Uterus (tissue), 4 donors: ENCODE data around the gene NPL. TPM values are rescaled to one million over a fixed set of nuclear protein-coding genes. Genes with fewer than 3 reads are reported as not detected.

Experiments
- DNase-seq, 2 donors: peaks; one replicate each; pipeline ENCODE4 v3.0.0-alpha.2; 2019 to 2020
- H3K27ac ChIP-seq, 2 donors: fragments of 200-600 bp; sonication (generic); 1 replicate in 1 of 2; 2 replicates in 1 of 2; pipeline ENCODE4 v1.5.1; 2016 to 2018
- H3K27me3 ChIP-seq, 2 donors: fragments of 200-600 bp; sonication (generic); one replicate each; pipeline ENCODE4 v1.5.1; 2018 to 2019; ENCODE audit warnings: control low read depth in 1 of 2
- H3K36me3 ChIP-seq, 2 donors: fragments of 200-600 bp; sonication (generic); one replicate each; pipeline ENCODE4 v1.5.1; 2019; ENCODE audit warnings: control low read depth in 1 of 2
- H3K4me1 ChIP-seq, 2 donors: fragments of 200-600 bp; sonication (generic); one replicate each; pipeline ENCODE4 v1.5.1; 2018 to 2019; ENCODE audit warnings: control low read depth in 1 of 2
- H3K4me3 ChIP-seq, 2 donors: fragments of 200-600 bp; sonication (generic); 1 replicate in 1 of 2; 2 replicates in 1 of 2; pipeline ENCODE4 v1.5.1; 2018 to 2019; ENCODE audit warnings: mild to moderate bottlenecking in 1 of 2
- H3K9me3 ChIP-seq, 2 donors: fragments of 200-600 bp; sonication (generic); one replicate each; pipeline ENCODE4 v1.5.1; 2019; ENCODE audit warnings: control low read depth in 1 of 2
- POLR2A ChIP-seq, 2 donors: fragments of 450-650 bp; IDR thresholded peaks; one replicate each; pipeline ENCODE4 v1.6.1; 2016; ENCODE audit warnings: antibody characterized with exemption in 2 of 2, mild to moderate bottlenecking in 1 of 2, moderate library complexity in 1 of 2
- intact Hi-C: fragments of 100-400 bp; cut with DNase I; formaldehyde crosslinking; loops from one replicate; pipeline ENCODE4 v1.15.1; 2023; ENCODE audit warnings: low total_unique reads
- total RNA-seq, 4 donors: library from RNA; depleted of rRNA in 3 of 4; stranded (reverse); fragments of >200 nt in 3 of 4; gene quantifications; one replicate each; pipeline versions ENCODE4 v1.1.0 to v1.2.4, GENCODE V29; 2014 to 2023
- TF ChIP-seq, protein P1 (sequence below), 4 experiments: fragments of 200-600 bp in 2 of 4; fragments of 450-650 bp in 2 of 4; sonication (generic) in 2 of 4; IDR thresholded peaks; one replicate each; pipeline ENCODE4 v1.5.1; 2016 to 2019; ENCODE audit warnings: antibody characterized with exemption in 4 of 4, mild to moderate bottlenecking in 2 of 4, moderate library complexity in 1 of 4
- donor health status: DM: yes; HTN: yes; CAD: no.

The NPL gene
- total RNA-seq, 4 donors from 2014 or later = 0.29 to 9.9 (median 4.4) TPM

GRCh38 chr1:182794676-182795201 lies 5.2 kb downstream of the NPL start:
- Histone ChIP-seq H3K27me3 (no peaks in the 10 kb centered on the region), H3K4me1 (no peaks in the 10 kb centered on the region), H3K9me3 (no peaks in the 10 kb centered on the region), H3K36me3 (no peaks in the 10 kb centered on the region), H3K27ac (no peak overlapping the region), H3K4me3 (no peak overlapping the region)
- no peak for DNase-seq
- intact Hi-C loops = no loop called here
- no peak for TF ChIP-seq POLR2A (IDR thresholded peaks at IDR 0.05)
- TF ChIP-seq, protein P1, sequence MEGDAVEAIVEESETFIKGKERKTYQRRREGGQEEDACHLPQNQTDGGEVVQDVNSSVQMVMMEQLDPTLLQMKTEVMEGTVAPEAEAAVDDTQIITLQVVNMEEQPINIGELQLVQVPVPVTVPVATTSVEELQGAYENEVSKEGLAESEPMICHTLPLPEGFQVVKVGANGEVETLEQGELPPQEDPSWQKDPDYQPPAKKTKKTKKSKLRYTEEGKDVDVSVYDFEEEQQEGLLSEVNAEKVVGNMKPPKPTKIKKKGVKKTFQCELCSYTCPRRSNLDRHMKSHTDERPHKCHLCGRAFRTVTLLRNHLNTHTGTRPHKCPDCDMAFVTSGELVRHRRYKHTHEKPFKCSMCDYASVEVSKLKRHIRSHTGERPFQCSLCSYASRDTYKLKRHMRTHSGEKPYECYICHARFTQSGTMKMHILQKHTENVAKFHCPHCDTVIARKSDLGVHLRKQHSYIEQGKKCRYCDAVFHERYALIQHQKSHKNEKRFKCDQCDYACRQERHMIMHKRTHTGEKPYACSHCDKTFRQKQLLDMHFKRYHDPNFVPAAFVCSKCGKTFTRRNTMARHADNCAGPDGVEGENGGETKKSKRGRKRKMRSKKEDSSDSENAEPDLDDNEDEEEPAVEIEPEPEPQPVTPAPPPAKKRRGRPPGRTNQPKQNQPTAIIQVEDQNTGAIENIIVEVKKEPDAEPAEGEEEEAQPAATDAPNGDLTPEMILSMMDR (IDR thresholded peaks at IDR 0.05) = no peak

GRCh38 chr1:182795563-182796228 lies 6.1 kb downstream of the NPL start:
- H3K36me3 ChIP-seq = no peaks in the 10 kb centered on the region
- intact Hi-C loops = no loop called here
- H3K27me3 ChIP-seq = no peaks in the 10 kb centered on the region
- H3K27ac ChIP-seq = no peak overlapping the region
- no peaks in the 10 kb centered on the region for H3K9me3 ChIP-seq
- H3K4me1 ChIP-seq = no peaks in the 10 kb centered on the region
- no peak for TF ChIP-seq POLR2A (IDR thresholded peaks at IDR 0.05)
- TF ChIP-seq, protein P1 (IDR thresholded peaks at IDR 0.05) = no peak
- DNase-seq = no peak
- H3K4me3 ChIP-seq = no peak overlapping the region

DNA sequence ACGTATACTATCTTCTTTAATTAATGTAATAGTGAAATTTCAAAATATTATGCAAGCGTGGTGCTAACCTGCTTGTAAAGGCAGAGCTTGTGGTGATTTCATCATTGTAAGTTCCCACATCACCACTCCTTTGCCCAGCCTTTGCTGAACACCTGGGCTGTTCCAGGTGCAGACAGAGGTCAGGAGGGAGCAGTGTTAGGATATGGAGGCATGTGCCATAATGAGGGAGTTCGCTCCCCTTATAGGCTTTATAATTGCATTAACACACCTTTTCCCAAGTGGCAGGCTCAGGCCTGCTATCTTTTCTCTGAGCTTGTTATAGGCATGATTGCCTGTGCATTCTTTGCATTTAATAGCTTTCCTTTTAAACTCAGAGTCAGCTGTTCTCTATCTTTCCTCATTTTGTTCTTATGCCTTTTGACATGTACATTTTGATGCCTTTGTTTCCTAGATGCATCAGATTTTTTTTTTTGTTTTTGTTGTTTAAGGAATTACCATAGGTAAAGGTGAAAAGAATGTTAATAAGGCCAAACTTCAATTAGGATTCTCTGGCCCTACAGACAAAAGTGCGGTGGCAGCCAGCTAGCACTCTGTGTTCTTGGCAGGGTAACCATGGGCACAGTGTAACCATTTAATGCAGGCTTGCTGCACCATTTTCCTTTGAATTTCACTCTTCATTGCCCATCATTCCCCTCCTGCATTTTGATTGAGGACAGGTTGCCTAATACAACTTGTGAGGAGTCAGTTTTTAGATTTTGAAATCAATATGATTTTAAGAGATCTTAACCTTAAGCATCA lies 12.6 kb downstream of the NPL start:
- intact Hi-C loops = no loop called here
- Histone ChIP-seq H3K27ac (no peak overlapping the region), H3K27me3 (no peaks in the 10 kb centered on the region), H3K9me3 (no peaks in the 10 kb centered on the region), H3K4me3 (no peak overlapping the region), H3K36me3 (no peaks in the 10 kb centered on the region), H3K4me1 (no peaks in the 10 kb centered on the region)
- no peak for DNase-seq
- no peak for TF ChIP-seq POLR2A (IDR thresholded peaks at IDR 0.05)
- TF ChIP-seq, protein P1 (IDR thresholded peaks at IDR 0.05) = no peak

- no peak for DNase-seq
- Histone ChIP-seq H3K27ac (no peak overlapping the region), H3K36me3 (no peaks in the 10 kb centered on the region), H3K4me1 (no peaks in the 10 kb centered on the region), H3K9me3 (no peaks in the 10 kb centered on the region), H3K27me3 (no peaks in the 10 kb centered on the region), H3K4me3 (no peak overlapping the region)
- intact Hi-C loops = no loop called here
- TF ChIP-seq POLR2A (IDR thresholded peaks at IDR 0.05) = no peak
- TF ChIP-seq, protein P1 (IDR thresholded peaks at IDR 0.05) = no peak
Measured at GRCh38 chr1:182803846-182804245, 14.3 kb downstream of the NPL start.
